HG03280 (cell line): ENCODE results near the gene PRDM4.
"Not testable (repeated sequence)": the region's sequence is repeated elsewhere in the genome, so short reads cannot be mapped to it uniquely, and the experiment has no call there.

ENCODE experiments used
- ATAC-seq: cut with Tn5 transposase; IDR thresholded peaks from one replicate; pipeline ENCODE4 v1.9.1; 2021; ENCODE audit warnings: mild to moderate bottlenecking, moderate library complexity; ENCODE audit not compliant: unreplicated experiment

Gene PRDM4

DNA sequence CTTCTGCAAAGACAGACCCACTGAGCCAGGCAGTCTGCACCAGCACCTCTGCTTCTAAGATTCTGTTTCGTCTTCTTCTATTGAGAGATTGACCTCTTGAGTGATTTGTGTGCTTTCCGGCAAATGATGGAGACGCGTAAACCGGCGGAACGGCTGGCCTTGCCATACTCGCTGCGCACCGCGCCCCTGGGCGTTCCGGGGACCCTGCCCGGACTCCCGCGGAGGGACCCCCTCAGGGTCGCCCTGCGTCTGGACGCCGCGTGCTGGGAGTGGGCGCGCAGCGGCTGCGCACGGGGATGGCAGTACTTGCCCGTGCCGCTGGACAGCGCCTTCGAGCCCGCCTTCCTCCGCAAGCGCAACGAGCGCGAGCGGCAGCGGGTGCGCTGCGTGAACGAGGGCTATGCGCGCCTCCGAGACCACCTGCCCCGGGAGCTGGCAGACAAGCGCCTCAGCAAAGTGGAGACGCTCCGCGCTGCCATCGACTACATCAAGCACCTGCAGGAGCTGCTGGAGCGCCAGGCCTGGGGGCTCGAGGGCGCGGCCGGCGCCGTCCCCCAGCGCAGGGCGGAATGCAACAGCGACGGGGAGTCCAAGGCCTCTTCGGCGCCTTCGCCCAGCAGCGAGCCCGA lies 14.3 kb upstream of the PRDM4 start:
- no peak for ATAC-seq

DNA sequence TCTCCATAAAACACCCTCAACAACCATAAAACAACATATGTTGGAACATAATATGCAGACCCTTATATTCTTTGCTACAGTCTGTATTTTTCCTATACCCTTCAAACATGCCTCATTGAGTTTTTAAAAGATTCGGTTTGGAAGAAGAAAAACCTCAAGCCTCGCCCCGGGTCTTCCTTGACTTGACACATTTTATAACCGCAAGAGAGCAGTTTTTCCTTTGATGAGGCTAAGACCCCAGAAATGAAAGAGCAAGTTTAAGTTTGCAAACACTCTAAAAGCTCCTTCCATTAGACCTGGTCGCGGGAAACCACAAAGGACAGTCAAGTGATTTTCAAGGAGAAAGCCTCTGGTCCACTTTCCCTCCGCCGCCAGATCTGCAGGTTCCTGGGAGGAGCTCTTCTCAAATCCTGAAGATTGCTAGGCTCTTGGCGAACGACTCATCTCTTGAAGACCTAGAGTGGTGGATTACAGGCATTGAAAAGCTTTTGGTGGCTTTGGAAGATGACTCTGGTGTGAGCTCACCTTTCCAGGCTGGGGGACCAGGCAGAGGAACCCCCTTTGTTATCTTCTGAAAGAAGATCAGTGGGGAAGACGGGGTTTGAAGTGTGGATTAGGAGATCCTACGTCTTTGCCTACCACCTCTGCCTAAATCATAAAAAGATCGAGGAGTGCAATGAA lies 13.6 kb upstream of the PRDM4 start, which contains the start of gene ASCL4:
Gene ASCL4 (plus strand): TSS at position 356 of the 681 bp plus-strand sequence. CDS start 515 bp downstream, outside the sequence.
- ATAC-seq: no peak

DNA sequence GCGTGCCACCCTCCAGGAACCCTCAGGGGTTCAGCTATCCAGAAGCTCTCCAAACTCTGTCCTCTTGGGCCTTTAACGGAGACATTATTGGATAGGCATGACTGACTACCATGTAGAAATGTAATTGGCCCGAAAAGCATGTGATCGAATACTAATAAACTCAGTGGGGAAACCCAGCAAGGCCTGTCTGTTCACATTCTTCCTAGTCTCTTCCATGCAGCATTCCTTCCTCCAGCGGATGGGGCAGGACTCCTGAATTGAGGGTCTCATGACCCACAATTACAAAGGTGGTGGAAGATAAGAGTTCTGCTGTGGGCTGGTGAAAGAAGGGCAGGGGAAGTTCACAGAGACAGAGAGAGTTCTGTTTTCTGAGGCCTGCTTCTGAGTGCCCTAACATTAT lies 6.5 kb upstream of the PRDM4 start:
- no peak for ATAC-seq

DNA sequence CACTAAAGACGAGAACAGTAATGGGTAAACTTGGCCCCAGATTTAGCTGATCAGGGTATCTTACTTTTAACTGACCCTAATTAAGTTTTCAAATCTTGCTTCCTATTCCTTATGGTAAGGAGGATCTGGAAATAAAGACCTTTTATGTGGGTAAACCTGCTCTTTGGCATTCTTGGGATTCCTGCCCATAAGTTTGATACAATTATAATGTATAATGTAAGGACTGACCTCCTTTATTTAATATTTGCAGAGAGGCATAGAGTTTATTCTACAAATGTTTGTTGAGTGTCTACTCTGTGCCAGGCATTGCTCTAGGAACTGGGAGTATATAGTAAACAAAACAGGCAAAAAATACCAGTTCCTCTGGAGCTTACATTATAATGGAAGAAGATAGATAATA lies 4.4 kb upstream of the PRDM4 start:
- ATAC-seq: no peak

DNA sequence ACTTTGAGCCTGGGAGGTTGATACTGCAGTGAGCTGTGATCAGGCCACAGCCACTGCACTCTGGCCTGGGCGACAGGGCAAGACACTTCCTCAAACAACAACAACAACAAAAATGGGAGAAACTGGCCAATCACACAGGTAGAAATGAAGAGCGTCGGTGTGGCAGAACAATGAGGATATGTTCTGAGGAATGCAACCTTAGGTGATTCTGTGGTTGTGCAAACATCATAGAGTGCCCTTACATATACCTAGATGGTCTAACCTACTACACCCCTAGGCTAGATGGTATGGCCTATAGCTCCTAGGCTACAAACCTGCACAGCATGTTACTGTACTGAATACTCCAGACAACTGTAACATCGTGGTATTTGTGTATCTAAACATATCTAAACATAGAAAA lies 3.7 kb upstream of the PRDM4 start:
- ATAC-seq: no peak

DNA sequence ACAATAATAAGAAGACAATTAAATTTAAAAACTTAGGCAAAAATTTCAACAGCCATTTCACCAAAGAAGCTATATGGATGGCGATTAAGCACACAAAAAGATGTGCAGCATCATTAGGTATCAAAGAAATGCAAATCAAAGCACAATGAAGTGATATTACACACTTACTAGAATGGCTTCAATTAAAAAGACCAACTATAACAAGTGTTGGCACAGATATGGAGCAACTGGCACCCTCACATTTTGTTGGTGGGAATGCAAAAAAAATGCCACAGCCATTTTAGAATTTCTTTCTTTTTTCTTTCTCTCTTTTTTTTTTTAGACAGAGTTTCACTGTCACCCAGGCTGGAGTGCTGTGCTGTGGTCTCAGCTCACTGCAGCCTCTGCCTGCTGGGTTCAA lies 1.9 kb upstream of the PRDM4 start:
- no peak for ATAC-seq

DNA sequence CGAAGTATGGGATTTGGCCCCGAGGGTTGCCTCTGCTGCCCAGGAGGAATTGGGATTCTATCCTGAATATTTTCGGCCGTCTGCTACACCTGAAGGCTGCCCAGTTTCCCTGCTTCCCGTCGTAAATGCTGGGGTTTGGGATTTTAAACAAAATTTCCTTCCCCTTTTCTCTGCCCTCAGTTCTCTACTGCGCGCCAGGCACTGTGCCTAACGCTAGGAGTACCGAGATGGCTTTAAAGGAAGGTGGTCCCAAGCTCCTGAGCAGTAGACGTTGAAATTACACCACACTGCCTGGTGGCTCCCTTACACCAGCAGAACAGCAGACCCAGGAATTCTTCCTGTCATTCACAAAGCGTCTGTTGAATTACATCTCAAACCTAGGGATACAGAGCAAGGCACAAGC lies 566 bp upstream of the PRDM4 start:
- no peak for ATAC-seq

DNA sequence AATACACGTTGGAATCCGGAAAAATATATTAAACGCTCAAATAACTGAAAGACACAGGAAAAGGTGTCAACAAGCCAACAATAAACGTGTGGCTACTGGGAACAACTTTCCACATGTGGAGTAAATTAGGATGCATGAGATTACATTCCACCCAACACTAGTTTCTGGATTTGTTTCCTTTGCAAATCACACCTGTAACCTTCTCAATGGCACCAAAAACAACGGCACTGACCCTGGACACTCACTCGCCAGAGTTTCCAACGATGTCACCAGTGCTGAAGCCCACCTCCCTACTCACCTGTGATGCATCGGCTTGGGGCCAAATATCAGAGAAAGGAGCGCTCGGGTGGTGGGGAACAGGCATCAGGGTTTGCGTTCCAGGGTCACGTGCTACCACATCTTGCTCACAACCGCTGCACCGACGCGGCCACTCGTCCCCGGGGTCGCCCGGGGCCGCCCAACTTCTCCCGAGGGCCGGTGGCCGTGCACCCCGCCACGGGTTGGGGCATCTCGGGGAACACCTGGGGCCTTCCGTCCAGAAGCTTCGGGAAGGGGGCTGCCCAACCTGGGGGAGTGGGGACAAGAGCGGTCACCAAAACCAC lies 629 bp downstream of the PRDM4 start:
- ATAC-seq: peak; percentile 11

DNA sequence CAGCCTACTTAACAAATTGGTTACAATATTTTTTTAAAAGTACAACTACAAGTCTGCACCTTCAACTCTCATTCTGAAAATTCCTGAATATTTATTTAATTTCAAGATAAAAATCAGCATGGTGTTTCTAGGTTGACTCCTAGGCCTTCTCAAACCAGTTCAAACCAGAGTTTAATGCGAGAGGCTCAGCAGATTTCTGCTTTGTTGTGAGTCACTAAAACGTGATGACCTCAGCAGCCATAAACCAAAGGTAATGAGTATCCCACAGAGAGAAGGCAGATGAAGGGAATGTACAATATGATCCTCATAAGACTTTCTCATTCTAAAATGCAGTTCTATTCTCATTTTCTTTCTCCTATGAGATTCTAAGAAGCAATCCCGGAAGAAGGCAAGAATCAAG lies 1.5 kb downstream of the PRDM4 start:
- no peak for ATAC-seq

DNA sequence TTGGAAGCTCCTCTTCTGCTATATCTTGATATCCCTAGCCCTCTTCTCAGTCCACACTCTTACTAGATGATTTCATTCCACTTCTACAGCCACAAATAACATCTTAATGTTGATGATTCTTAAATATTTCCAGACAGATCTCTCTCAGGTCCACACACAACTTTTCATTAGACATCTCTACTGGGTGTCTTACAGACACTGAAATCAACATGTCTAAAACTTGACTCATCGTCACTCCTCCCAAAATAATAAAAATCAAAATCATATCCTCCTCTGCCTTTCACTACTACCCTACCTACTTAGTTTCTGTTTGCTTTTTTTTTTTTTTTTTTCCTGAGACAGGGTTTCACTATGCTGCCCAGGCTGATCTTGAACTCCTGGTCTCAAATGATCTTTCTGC lies 11.9 kb downstream of the PRDM4 start:
- ATAC-seq: no peak

DNA sequence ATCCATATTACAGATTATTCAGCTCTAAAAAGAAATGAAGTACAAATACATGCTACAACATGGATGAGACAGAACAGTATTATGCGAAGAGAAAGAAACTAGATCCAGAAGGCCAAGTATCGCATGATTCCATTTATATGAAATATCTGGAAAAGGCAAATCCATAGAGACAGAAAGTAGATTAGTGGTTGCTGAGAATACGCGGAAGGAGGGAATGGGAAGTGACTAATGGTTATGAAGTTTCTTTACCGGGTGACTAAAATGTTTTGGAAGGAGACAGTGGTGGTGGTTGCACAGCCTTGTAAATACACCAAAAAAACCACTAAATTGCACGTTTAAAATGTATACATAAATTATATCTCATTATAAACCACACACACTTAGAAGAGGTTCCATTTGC lies 12.5 kb downstream of the PRDM4 start:
- no peak for ATAC-seq

DNA sequence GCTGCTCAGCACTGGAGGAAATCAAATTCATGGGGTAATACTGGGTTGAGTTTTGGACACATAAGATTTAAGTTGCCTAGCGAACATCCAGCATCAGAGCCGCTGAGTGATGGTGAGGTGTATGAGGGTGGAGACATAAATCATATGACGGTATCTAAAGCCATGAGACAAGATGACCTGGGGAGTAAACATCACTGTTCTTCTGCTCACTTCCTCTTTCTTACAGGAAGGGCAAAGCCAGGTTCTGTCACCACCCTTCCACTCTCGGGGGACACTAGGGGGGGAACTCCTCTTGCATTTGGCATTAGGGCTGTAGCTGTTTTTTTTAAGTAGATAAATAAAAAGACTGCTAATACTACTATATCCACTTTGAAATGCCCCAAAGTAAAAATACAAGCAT lies 24.0 kb downstream of the PRDM4 start:
- ATAC-seq: peak; percentile 97

DNA sequence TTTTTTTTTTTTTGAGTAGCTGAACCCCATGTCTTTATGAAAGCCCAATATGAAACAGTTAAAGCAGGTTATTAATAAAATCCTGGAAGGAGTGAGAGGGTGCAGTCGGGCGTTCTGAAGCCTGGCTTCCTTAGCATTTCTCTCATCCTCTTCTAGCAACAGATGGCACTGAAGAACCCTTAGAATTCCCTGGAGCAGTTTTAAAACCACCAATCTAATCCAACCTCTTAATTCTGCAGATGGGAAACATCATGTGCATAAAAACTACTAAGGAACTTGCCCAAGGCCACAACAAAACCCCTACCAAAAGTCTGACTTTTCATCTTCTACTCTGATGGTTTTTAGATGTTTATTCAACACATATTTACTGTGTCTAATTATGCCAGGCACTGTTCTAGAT lies 25.2 kb downstream of the PRDM4 start:
- ATAC-seq: no peak

DNA sequence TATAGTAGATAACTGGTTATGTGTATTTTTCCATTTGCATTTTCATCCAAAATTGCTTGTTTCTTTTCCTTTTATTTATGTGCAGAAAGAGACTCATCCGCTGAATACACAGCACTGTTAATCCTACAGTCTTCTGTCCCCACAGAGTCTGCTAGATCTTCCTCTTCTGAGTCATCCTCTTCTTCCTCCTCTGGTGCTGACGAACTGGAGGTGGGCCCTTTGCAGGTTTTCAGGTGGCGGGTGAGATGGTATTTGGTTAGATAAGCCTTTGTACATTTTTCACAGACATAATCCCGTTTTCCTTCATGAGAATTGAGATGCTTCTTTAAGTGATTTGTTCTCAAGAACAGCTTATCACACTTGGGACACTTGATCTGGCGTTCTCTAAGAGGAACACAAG lies 26.8 kb downstream of the PRDM4 start:
- ATAC-seq: no peak

DNA sequence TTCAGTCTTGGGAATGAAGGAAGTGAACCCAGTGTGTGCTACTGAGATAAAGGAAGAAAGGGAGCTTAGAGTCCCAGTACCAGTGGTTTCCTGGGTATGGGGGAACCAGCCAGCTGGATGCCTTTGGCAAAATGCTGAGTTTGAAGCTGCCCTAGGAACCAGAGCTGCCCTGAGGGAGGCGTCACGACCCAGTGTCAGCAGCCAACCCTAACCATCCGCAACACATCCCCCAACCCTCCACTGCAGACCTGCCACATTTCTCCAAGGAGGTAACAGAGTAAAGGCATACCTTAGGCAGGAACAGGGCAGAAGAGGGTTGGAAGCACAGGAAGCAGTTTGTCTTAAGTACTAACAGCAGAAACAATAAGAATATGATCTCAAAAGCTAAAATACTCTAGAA lies 28.6 kb downstream of the PRDM4 start:
- ATAC-seq: no peak

DNA sequence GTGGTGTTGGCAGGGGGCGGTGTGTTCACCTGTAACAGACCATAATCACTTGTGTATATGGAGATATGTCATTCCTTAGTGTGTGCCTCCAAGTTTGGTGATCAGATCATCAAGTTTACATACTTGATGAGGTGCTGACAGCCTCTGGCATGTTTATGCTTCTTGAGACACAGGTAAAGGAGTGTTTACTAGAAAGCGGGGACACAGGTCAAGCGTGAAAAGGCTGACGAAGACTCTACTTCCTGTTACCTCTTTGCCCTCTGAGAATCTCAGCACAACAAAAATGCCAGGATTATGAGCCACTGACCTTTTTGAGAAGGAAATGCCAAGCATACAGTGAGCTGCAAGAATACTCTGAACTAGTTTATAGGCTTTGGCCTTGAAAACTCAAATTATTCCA lies 29.6 kb downstream of the PRDM4 start:
- no peak for ATAC-seq

DNA sequence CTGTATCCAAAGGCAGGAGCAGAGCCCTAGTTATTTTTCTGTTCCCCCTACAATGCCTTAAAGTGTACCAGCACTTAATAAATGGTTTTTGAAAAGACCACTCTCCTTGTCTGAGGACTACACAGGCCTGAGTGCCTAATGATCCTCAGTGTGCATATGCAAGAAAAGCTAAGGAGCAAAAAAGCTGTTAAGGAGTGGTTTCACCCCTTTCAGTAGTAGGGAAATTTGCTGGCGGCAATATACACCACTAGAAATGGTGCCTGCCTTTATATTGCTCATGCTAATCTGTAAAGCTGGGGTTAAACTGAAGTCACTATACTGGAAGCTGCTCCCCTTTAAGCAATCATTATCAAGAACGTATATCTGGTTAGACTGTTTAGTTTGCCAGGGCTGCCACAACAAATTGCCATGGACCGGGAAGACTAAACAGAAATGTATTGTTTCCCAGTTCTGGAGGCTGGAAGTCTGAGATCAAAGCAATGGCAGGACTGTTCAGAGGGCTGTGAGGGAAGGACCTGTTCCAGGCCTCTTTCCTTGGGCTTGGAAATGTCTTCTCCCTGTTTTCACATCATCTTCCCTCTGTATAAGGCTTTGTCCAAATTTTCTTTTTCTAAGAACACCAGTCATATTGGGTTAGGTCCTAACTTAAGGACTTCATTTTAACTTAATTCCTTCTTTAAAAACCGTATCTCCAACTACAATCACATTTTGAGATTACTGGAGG lies 30.2 kb downstream of the PRDM4 start:
- ATAC-seq: no peak

DNA sequence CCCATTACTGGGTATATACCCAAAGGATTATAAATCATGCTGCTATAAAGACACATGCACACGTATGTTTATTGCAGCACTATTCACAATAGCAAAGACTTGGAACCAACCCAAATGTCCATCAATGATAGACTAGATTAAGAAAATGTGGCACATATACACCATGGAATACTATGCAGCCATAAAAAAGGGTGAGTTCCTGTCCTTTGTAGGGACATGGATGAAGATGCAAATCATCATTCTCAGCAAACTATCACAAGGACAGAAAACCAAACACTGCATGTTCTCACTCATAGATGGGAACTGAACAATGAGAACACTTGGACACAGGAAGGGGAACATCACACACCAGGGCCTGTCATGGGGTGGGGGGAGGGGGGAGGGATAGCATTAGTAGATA lies 33.2 kb downstream of the PRDM4 start:
- ATAC-seq: not testable (repeated sequence)

DNA sequence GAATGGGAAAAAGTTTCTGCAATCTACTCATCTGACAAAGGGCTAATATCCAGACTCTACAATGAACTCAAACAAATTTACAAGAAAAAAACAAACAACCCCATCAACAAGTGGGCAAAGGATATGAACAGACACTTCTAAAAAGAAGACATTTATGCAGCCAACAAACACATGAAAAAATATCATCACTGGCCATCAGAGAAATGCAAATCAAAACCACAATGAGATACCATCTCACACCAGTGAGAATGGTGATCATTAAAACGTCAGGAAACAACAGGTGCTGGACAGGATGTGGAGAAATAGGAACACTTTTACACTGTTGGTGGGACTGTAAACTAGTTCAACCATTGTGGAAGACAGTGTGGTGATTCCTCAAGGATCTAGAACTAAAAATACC lies 33.6 kb downstream of the PRDM4 start:
- not testable (repeated sequence) for ATAC-seq

DNA sequence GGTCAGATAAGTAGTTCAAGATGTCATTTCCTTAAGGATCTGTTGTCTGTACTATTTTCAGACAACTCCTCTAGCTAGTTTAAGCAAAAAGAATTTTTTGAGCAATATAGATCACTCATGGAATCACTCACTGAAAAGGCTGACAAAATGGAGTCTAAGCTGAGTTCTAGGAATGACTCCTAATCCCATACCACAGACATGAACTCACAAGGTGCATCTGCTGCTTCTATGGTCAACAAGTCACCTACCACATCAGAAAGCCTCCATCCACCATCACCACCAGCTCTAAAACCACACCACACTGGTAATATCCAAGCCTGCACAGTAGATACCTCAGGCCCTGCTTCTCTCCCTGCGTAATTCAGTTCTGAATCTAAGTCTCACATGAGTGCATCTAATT lies 42.3 kb downstream of the PRDM4 start:
- ATAC-seq: no peak

DNA sequence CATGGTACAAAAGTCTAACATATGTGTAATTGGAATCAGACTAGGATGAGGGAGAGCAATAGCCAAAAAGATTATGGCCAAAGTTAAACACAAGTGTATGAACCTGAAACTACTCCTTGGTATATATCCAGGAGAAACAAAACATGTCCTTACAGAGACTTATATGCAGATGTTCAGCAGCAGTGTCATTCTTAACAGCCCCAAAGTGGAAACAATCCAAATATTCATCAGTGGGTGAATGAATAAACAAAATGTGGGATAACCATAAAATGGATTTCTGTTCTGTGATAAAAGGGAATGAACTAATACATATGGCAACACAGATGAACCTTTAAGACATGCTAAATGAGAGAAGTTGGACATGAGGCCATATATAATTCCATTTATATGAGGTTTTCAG lies 45.2 kb downstream of the PRDM4 start:
- no peak for ATAC-seq

DNA sequence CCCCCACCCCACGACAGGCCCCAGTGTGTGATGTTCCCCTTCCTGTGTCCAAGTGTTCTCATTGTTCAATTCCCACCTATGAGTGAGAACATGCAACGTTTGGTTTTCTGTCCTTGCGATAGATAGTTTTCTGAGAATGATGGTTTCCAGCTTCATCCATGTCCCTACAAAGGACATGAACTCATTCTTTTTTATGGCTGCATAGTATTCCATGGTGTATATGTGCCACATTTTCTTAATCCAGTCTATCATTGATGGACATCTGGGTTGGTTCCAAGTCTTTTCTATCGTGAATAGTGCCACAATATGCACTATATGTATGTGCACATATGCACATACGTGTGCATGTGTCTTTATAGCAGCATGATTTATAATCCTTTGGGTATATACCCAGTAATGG lies 55.4 kb downstream of the PRDM4 start:
- not testable (repeated sequence) for ATAC-seq
